ENCODE results near the gene PKNOX1.
"Not testable (repeated sequence)": the region's sequence is repeated elsewhere in the genome, so short reads cannot be mapped to it uniquely, and the experiment has no call there.

PKNOX1 gene

GRCh38 chr21:42988236-42988965, 14.0 kb downstream of the PKNOX1 start:
- DNase-seq, result no peak

- DNase-seq, result not testable (repeated sequence)
These were observed 15.0 kb downstream of the PKNOX1 start for GRCh38 chr21:42989370-42989769.

GRCh38 chr21:42989816-42990650, 15.7 kb downstream of the PKNOX1 start:
- no peak for DNase-seq

GRCh38 chr21:42991992-42992740, 17.8 kb downstream of the PKNOX1 start:
- peak; percentile 40 for DNase-seq

- no peak for DNase-seq
These were observed 18.8 kb downstream of the PKNOX1 start for GRCh38 chr21:42993051-42993712.

GRCh38 chr21:42997053-42997452, 22.7 kb downstream of the PKNOX1 start:
- DNase-seq, result no peak

GRCh38 chr21:42997983-42998382, 23.6 kb downstream of the PKNOX1 start:
- not testable (repeated sequence) for DNase-seq

GRCh38 chr21:42999152-42999551, 24.8 kb downstream of the PKNOX1 start:
- not testable (repeated sequence) for DNase-seq

GRCh38 chr21:43000041-43000440, 25.7 kb downstream of the PKNOX1 start:
- DNase-seq, result not testable (repeated sequence)

GRCh38 chr21:43001316-43001715, 27.0 kb downstream of the PKNOX1 start:
- DNase-seq, result no peak

GRCh38 chr21:43004926-43005325, 30.6 kb downstream of the PKNOX1 start:
- no peak for DNase-seq

- DNase-seq, result no peak
These were observed 31.3 kb downstream of the PKNOX1 start for GRCh38 chr21:43005635-43006034.

- not testable (repeated sequence) for DNase-seq
These were observed 31.9 kb downstream of the PKNOX1 start for GRCh38 chr21:43006051-43006873.

- DNase-seq, result no peak
These were observed 32.5 kb downstream of the PKNOX1 start for GRCh38 chr21:43006874-43007208.

- no peak for DNase-seq
These were observed 38.2 kb downstream of the PKNOX1 start for GRCh38 chr21:43012596-43012995.

GRCh38 chr21:43015906-43016540, 41.7 kb downstream of the PKNOX1 start:
- DNase-seq, result no peak

- DNase-seq, result no peak
These were observed 42.4 kb downstream of the PKNOX1 start for GRCh38 chr21:43016728-43017127.

GRCh38 chr21:43018519-43018918, 44.2 kb downstream of the PKNOX1 start:
- no peak for DNase-seq

- DNase-seq, result no peak
These were observed 45.8 kb downstream of the PKNOX1 start for GRCh38 chr21:43020177-43020576.

- DNase-seq, result no peak
These were observed 46.4 kb downstream of the PKNOX1 start for GRCh38 chr21:43020771-43021170.

- DNase-seq, result no peak
These were observed 46.8 kb downstream of the PKNOX1 start for GRCh38 chr21:43021191-43021590.

Measured in 8988T (cell line).